ENCODE measurements around the gene SERPINA4.

The SERPINA4 gene

DNA sequence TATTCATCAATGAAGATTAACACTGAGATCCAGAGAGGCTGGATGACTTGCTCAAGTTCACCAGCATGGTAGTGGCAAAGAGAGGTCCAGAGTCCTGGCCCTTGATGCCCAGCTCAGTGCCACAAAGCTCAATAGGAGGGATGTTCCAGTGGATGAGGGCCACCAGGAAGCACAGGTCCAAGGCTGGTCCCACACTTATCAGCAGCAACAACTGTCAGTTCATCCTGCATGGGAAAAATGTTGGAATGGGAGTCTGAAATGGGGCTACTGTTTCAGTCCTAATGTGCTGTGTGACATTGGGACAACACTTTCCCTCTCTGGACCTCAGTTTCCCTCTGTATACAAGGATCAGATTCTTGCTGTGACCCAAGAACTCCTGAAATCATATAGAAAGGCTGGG, 31.2 kb downstream of the SERPINA4 start:
- no peak for DNase-seq (ENCODE audit: extremely low read depth, insufficient read length)
- H3K4me3 ChIP-seq (replicated peaks; ENCODE audit: low read depth, low read length), result no peak overlapping the region
- H3K27me3 ChIP-seq (replicated peaks; ENCODE audit: control insufficient read depth, insufficient read depth, low read length), result no peaks in the 10 kb centered on the region; the same call in 1 of the 2 replicates
- no peaks in the 10 kb centered on the region for H3K36me3 ChIP-seq (ENCODE audit: control insufficient read depth, insufficient read depth, low read length)
- TF ChIP-seq, protein P1, sequence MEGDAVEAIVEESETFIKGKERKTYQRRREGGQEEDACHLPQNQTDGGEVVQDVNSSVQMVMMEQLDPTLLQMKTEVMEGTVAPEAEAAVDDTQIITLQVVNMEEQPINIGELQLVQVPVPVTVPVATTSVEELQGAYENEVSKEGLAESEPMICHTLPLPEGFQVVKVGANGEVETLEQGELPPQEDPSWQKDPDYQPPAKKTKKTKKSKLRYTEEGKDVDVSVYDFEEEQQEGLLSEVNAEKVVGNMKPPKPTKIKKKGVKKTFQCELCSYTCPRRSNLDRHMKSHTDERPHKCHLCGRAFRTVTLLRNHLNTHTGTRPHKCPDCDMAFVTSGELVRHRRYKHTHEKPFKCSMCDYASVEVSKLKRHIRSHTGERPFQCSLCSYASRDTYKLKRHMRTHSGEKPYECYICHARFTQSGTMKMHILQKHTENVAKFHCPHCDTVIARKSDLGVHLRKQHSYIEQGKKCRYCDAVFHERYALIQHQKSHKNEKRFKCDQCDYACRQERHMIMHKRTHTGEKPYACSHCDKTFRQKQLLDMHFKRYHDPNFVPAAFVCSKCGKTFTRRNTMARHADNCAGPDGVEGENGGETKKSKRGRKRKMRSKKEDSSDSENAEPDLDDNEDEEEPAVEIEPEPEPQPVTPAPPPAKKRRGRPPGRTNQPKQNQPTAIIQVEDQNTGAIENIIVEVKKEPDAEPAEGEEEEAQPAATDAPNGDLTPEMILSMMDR (IDR thresholded peaks at IDR 0.05; ENCODE audit: insufficient read depth, low read length, poor library complexity, severe bottlenecking), result no peak

DNA sequence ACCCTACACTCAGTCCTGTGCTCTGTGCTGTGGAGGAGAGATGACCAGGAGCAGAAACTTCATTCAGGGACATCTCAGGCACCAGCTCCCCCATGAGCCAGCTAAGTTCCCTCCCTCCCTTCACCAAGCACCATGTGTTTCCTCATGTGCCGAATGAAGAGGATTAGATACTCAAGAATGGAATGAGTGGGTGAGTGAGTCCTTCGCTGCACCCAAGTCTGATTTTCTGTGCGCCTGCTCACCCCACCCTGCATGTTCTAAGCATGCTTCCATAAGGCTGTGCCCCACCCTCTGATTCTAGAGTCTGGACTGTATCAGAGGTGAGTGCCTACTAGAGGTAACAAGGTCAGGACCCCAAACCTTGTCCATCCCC, 32.1 kb downstream of the SERPINA4 start:
- TF ChIP-seq, protein P1 (IDR thresholded peaks at IDR 0.05; ENCODE audit: insufficient read depth, low read length, poor library complexity, severe bottlenecking), result no peak
- Histone ChIP-seq H3K27me3 (replicated peaks; ENCODE audit: control insufficient read depth, insufficient read depth, low read length) (no peaks in the 10 kb centered on the region; the same call in 1 of the 2 replicates), H3K4me3 (replicated peaks; ENCODE audit: low read depth, low read length) (no peak overlapping the region), H3K36me3 (ENCODE audit: control insufficient read depth, insufficient read depth, low read length) (no peaks in the 10 kb centered on the region)
- no peak for DNase-seq (ENCODE audit: extremely low read depth, insufficient read length)

DNA sequence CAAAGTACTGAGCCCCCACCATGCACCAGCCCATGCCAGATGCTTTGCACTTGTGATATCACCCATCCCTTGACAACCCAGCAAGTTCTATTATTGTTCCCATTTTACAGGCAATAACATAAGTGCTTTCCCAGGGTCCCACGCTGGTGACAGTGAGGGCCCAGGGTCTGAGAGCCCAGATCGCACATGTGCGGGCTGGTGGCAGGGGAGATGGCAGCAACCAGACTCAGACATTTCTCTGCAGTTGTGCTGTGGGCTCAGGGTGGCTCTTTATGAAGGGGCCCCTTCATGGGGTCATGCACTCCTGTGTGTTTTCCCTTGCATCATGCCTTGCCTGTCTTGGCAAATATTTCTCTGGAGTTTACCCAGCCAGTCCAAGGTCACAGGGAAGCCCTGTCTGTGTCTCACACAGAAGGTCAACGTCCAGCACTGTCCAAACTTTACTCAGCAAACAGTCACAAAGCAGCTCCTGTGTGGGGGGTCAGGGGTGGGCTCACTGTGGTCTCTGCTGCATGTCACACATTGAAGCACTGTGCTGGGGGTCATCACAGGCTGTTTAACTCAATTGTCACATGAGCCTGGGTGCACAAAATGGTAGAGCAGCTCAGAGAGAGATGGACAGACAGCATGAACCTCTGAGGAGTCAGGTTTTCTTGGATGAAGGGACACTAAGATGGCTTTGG, 32.6 kb downstream of the SERPINA4 start:
- Histone ChIP-seq H3K27me3 (replicated peaks; ENCODE audit: control insufficient read depth, insufficient read depth, low read length) (no peaks in the 10 kb centered on the region; the same call in 1 of the 2 replicates), H3K4me3 (replicated peaks; ENCODE audit: low read depth, low read length) (no peak overlapping the region), H3K36me3 (ENCODE audit: control insufficient read depth, insufficient read depth, low read length) (no peaks in the 10 kb centered on the region)
- TF ChIP-seq, protein P1 (IDR thresholded peaks at IDR 0.05; ENCODE audit: insufficient read depth, low read length, poor library complexity, severe bottlenecking), result no peak
- no peak for DNase-seq (ENCODE audit: extremely low read depth, insufficient read length)

DNA sequence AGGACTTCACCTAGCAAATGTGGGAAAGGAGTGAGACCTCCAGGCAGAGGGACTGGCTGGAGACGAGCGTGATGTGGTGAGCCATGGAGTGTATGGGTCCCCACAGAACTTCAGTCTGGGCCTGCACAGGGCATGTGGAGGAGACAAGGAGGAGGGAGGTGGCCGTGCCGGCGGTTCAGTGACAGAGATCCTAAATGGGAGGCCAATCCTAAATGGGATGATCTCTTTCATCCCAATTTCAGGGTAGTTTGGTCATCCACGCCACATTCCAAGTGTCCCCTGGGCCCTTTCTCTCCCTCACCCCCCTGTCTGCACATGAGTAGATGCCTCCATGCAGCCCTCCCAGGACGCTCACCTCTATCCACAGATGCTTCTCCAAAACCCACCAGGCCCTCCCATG, 33.2 kb downstream of the SERPINA4 start:
- no peak for DNase-seq (ENCODE audit: extremely low read depth, insufficient read length)
- Histone ChIP-seq H3K4me3 (replicated peaks; ENCODE audit: low read depth, low read length) (no peak overlapping the region), H3K27me3 (replicated peaks; ENCODE audit: control insufficient read depth, insufficient read depth, low read length) (no peaks in the 10 kb centered on the region; the same call in 1 of the 2 replicates), H3K36me3 (ENCODE audit: control insufficient read depth, insufficient read depth, low read length) (no peaks in the 10 kb centered on the region)
- TF ChIP-seq, protein P1 (IDR thresholded peaks at IDR 0.05; ENCODE audit: insufficient read depth, low read length, poor library complexity, severe bottlenecking), result no peak

DNA sequence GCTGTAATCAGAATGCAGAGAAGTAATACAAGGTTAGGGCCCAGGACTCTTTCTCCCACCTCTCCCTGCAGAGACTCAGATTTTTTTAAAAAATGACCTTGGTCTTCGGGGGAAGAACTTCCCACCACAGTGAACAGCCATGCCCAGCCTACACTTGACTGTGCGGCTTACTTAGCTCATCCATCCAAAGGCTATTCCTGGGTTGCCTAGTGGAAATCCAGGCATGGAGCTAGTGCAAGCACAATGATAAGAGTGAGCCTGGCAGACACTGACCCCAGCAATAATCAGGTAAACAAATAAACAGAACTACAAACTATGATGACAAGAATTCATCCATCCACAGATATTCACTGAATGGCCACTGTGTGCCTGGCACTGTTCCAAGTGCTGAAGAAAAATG, 34.7 kb downstream of the SERPINA4 start:
- TF ChIP-seq, protein P1 (IDR thresholded peaks at IDR 0.05; ENCODE audit: insufficient read depth, low read length, poor library complexity, severe bottlenecking), result no peak
- no peaks in the 10 kb centered on the region for H3K36me3 ChIP-seq (ENCODE audit: control insufficient read depth, insufficient read depth, low read length)
- no peak for DNase-seq (ENCODE audit: extremely low read depth, insufficient read length)

More for the DNA sequence above, 34.7 kb downstream of the SERPINA4 start:
- no peak overlapping the region for H3K4me3 ChIP-seq (replicated peaks; ENCODE audit: low read depth, low read length)
- H3K27me3 ChIP-seq (replicated peaks; ENCODE audit: control insufficient read depth, insufficient read depth, low read length), result no peaks in the 10 kb centered on the region; the same call in 1 of the 2 replicates

All from GM06990 (cell line).